NCI-H446 (cell line): ENCODE results near the gene GPBP1L1.

Experiments used
- DNase-seq, 2 experiments: peaks; one replicate each; lab custom pipeline; 2025; lab: John Stamatoyannopoulos, UW

The GPBP1L1 gene

GRCh38 chr1:45586769-45587168 is 99.6 kb downstream of the GPBP1L1 start:
- DNase-seq = no peak

GRCh38 chr1:45585496-45586075 is 100.7 kb downstream of the GPBP1L1 start:
- DNase-seq = no peak

GRCh38 chr1:45585110-45585426 is 101.3 kb downstream of the GPBP1L1 start:
- DNase-seq = no peak

GRCh38 chr1:45584351-45585109 is 101.8 kb downstream of the GPBP1L1 start:
- peak; percentile 94 to 96 for DNase-seq

- peak; percentile 93 to 94 for DNase-seq
Measured at GRCh38 chr1:45583666-45584350, 102.5 kb downstream of the GPBP1L1 start, which contains the start of gene NASP. Gene NASP, plus strand, starts transcription at chr1:45584041. Its CDS starts 106 bp downstream, at chr1:45584147.

- peak; percentile 97 to 99 for DNase-seq
Measured at GRCh38 chr1:45583264-45583665, 103.1 kb downstream of the GPBP1L1 start.
